HepG2 (cell line): Measurements from ENCODE around the gene PRKG1. TPM values are rescaled to one million over a fixed set of nuclear protein-coding genes. Genes with fewer than 3 reads are reported as not detected.
"Not testable (repeated sequence)": the region's sequence is repeated elsewhere in the genome, so short reads cannot be mapped to it uniquely, and the experiment has no call there.

Experiments used
- ATAC-seq: fragments of 200-7000 bp; cut with Tn5 transposase; 3 replicates; pipeline ENCODE4 v1.9.1; 2020; ENCODE audit warnings: mild to moderate bottlenecking, moderate library complexity
- BruUV-seq: library from RNA; stranded (reverse); fragments of 400-500 nt; replicated peaks from 2 replicates; lab custom pipeline; 2021; lab: Mats Ljungman, UMichigan
- CTCF ChIA-PET: fragments of 300-600 bp; formaldehyde crosslinking; extraction: SDS; loops from one replicate; lab custom pipeline; 2021; ENCODE audit warnings: low total read pairs, inconsistent platforms, low intra/inter-chr PET ratio; lab: Yijun Ruan, JAX
- POLR2A ChIA-PET: fragments of 350-600 bp; sonication (Branson Sonifier 250); formaldehyde crosslinking; loops from one replicate; lab custom pipeline; 2020; ENCODE audit warnings: antibody characterized with exemption, inconsistent platforms; lab: Yijun Ruan, JAX
- DNase-seq: peaks from one replicate; pipeline ENCODE4 v3.0.0-alpha.2; 2015; ENCODE audit warnings: low spot score
- FAIRE-seq: peaks from 3 replicates; lab custom pipeline; 2011; peaks lifted over from hg19 to GRCh38; lab: Jason Lieb, UNC
- H2AFZ ChIP-seq: one replicate; pipeline ENCODE4 v1.6.1; 2011; ENCODE audit warnings: low read length, inconsistent platforms
- H3K27ac ChIP-seq: fragments of 300-600 bp; 3 replicates; pipeline ENCODE4 v1.8.0; 2011; ENCODE audit warnings: mixed run types, mild to moderate bottlenecking, mixed read lengths, low read length, inconsistent platforms; ENCODE audit not compliant: insufficient read depth; ENCODE audit errors: extremely low read length
- H3K27me3 ChIP-seq, 2 experiments: fragments of 200-600 bp in 1 of 2; 2 replicates in 1 of 2; 3 replicates in 1 of 2; pipeline versions ENCODE4 v1.6.0 to v1.8.0; 2011; ENCODE audit warnings: low read length in 2 of 2, mild to moderate bottlenecking in 2 of 2, moderate library complexity in 2 of 2, inconsistent platforms in 1 of 2; ENCODE audit not compliant: insufficient read depth in 2 of 2, control insufficient read depth in 1 of 2
- H3K36me3 ChIP-seq, 2 experiments: fragments of 200-600 bp in 1 of 2; replicated peaks in 1 of 2; 2 replicates in 1 of 2; 3 replicates in 1 of 2; pipeline versions ENCODE4 v1.5.1 to v1.8.0; 2011; ENCODE audit warnings: low read length in 2 of 2, inconsistent platforms in 1 of 2; ENCODE audit not compliant: insufficient read depth in 2 of 2, control insufficient read depth in 1 of 2
- H3K4me1 ChIP-seq: 2 replicates; pipeline ENCODE4 v1.5.1; 2012; ENCODE audit warnings: low read length, inconsistent platforms; ENCODE audit not compliant: insufficient read depth
- H3K4me2 ChIP-seq: 2 replicates; pipeline ENCODE4 v1.6.0; 2011; ENCODE audit warnings: low read depth, low read length, inconsistent platforms
- H3K4me3 ChIP-seq, 3 experiments: fragments of 200-600 bp in 1 of 3; sonication (generic), shearing (Covaris generic) in 1 of 3; replicated peaks in 1 of 3; 2 replicates each; pipeline ENCODE4 v1.5.1; 2011 to 2016; ENCODE audit warnings: low read length in 3 of 3, inconsistent platforms in 2 of 3, low read depth in 2 of 3, mild to moderate bottlenecking in 2 of 3, control low read depth in 1 of 3, mixed read lengths in 1 of 3; ENCODE audit not compliant: insufficient read depth in 1 of 3
- H3K79me2 ChIP-seq: one replicate; pipeline ENCODE4 v1.6.1; 2011; ENCODE audit warnings: low read length, inconsistent platforms; ENCODE audit not compliant: insufficient read depth
- H3K9ac ChIP-seq: 2 replicates; pipeline ENCODE4 v1.6.0; 2011; ENCODE audit warnings: mild to moderate bottlenecking, low read depth, low read length, inconsistent platforms; ENCODE audit not compliant: insufficient read depth
- H3K9me3 ChIP-seq: 2 replicates; pipeline ENCODE4 v1.5.1; 2012; ENCODE audit warnings: mild to moderate bottlenecking, low read length
- H4K20me1 ChIP-seq: 2 replicates; pipeline ENCODE4 v1.6.0; 2011; ENCODE audit warnings: inconsistent platforms, mild to moderate bottlenecking, low read length, moderate library complexity; ENCODE audit not compliant: insufficient read depth
- ELF3 ChIP-seq: IDR thresholded peaks from 2 replicates; pipeline ENCODE4 v1.6.1; 2016; ENCODE audit warnings: missing genetic modification reagents, missing compliant biosample characterization
- REPIN1 ChIP-seq: sonication (generic); formaldehyde crosslinking; IDR thresholded peaks from 2 replicates; pipeline ENCODE4 v1.8.0; 2022; ENCODE audit warnings: missing genetic modification reagents, low read depth, mild to moderate bottlenecking, borderline replicate concordance
- REST ChIP-seq, 2 experiments: IDR thresholded peaks; 2 replicates each; pipeline ENCODE4 v1.6.1; 2011 to 2012; ENCODE audit warnings: low read length in 2 of 2, borderline replicate concordance in 1 of 2, low read depth in 1 of 2, mild to moderate bottlenecking in 1 of 2, moderate library complexity in 1 of 2
- SNAI1 ChIP-seq: sonication (generic); formaldehyde crosslinking; IDR thresholded peaks from 2 replicates; pipeline ENCODE4 v1.5.0; 2020; ENCODE audit warnings: mild to moderate bottlenecking, missing genetic modification reagents, borderline replicate concordance
- ZNF614 ChIP-seq: IDR thresholded peaks from 2 replicates; pipeline ENCODE4 v1.6.1; 2018; ENCODE audit warnings: missing biosample characterization, missing genetic modification reagents, inconsistent platforms, borderline replicate concordance
- WGBS: methylation state at CpG from one replicate; pipeline ENCODE4 v1.1.6; 2017; ENCODE audit warnings: low lambda C conversion rate; 5-methylcytosine and 5-hydroxymethylcytosine counted together
- in situ Hi-C: cut with HindIII; loops from 2 replicates; pipeline ENCODE4 v1.10.0; 2017; ENCODE audit warnings: low pct_unique_long_range_greater_than_20kb; ENCODE audit not compliant: extremely low pct_ligation_motif_present
- intact Hi-C: fragments of 100-400 bp; cut with micrococcal nuclease; formaldehyde crosslinking; loops from one replicate; pipeline ENCODE4 v1.10.0; 2022; ENCODE audit not compliant: unreplicated experiment
- polyA plus RNA-seq, 8 experiments: library from polyadenylated mRNA; depleted of rRNA in 3 of 8; stranded (reverse) in 7 of 8; unstranded in 1 of 8; fragments of >200 nt; fragmentation: Illumina TruSeq in 4 of 8; extraction: Trizol in 4 of 8; gene quantifications; 2 replicates each; pipeline versions ENCODE4 v1.2.1 to v1.2.3, GENCODE V29; 2011 to 2016; ENCODE audit warnings: low read depth in 4 of 8, missing spikeins in 1 of 8, mixed read lengths in 1 of 8; ENCODE audit not compliant: insufficient read depth in 1 of 8
- total RNA-seq, 5 experiments: library from RNA; depleted of rRNA; stranded (reverse); fragments of >200 nt; fragmentation: Illumina TruSeq; extraction: Trizol; gene quantifications; 2 replicates each; pipeline ENCODE4 v1.2.3, GENCODE V29; 2016; ENCODE audit warnings: low read depth in 1 of 5

Gene PRKG1
- total and polyA plus RNA-seq, 2 of the 13 experiments (the other 11 are each of a cell fraction or from before 2014, with no cell fraction given): 0.01 TPM; not detected in 1

DNA sequence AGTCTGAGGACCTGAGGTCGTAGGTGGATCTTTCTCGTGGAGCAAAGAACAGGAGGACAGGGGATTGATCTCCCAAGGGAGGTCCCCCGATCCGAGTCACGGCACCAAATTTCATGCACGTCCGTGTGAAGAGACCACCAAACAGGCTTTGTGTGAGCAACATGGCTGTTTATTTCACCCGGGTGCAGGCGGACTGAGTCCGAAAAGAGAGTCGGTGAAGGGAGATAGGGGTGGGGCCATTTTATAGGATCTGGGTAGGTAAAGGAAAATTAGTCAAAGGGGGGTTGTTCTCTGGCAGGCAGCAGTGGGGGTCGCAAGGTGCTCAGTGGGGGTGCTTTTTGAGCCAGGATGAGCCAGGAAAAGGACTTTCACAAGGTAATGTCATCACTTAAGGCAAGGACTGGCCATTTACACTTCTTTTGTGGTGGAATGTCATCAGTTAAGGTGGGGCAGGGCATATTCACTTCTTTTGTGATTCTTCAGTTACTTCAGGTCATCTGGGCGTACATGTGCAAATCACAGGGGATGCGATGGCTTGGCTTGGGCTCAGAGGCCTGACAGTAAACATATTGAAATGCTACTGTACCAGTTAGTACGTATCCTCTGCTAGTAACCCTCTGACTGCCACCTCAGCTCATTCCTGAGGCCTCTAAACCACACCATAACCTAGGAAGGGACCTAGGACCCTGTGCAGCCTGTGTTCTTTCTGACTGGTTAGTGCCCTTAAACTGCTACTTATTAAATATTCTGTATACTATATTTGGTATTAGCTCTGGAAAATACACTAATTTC is 964.9 kb downstream of the PRKG1 start:
- FAIRE-seq, H3K9ac ChIP-seq, H3K79me2 ChIP-seq, H3K4me1 ChIP-seq, in situ Hi-C loops, H3K36me3 ChIP-seq, H3K27ac ChIP-seq, H2AFZ ChIP-seq, DNase-seq, H3K4me2 ChIP-seq, H4K20me1 ChIP-seq, POLR2A ChIA-PET, BruUV-seq, ATAC-seq, intact Hi-C loops, H3K9me3 ChIP-seq, CTCF ChIA-PET, H3K27me3 ChIP-seq, H3K4me3 ChIP-seq: not testable (repeated sequence)
- 30% methylated on average over 15 of the region's 15 CpGs for WGBS

DNA sequence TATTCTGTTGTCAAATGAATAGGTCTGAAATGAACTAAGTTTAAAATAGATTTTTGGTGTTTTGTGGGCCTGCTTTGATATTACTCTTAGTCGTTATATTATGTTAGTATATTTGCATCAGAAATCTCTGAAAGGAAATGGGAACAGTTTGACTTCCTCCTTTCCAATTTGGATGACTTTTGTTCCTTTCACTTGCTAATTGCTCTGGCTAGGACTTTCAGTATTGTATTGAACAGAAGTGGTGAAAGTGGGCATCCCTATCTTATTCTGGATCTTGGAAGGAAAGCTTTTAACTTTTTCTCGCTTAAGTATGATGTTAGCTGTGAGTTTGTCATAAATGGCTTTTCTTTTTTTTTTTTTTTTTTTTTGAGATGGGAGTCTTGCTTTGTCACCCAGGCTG is 966.2 kb downstream of the PRKG1 start:
- FAIRE-seq: no peak
- BruUV-seq: no TSS peak

More for the DNA sequence above, 966.2 kb downstream of the PRKG1 start:
- H3K4me2 ChIP-seq: no peak overlapping the region
- H3K9me3 ChIP-seq: no peaks in the 10 kb centered on the region
- ChIA-PET CTCF (no interaction called here), POLR2A (no interaction called here)
- no peaks in the 10 kb centered on the region for H3K36me3 ChIP-seq
- intact Hi-C loops: no loop called here
- H3K79me2 ChIP-seq: no peaks in the 10 kb centered on the region
- H4K20me1 ChIP-seq: no peaks in the 10 kb centered on the region
- H3K4me1 ChIP-seq: no peaks in the 10 kb centered on the region
- in situ Hi-C loops: no loop called here
- ATAC-seq (no peak), DNase-seq (no peak)
- no peaks in the 10 kb centered on the region for H3K27me3 ChIP-seq
- H3K27ac ChIP-seq: no peak overlapping the region
- H3K9ac ChIP-seq: no peak overlapping the region
- TF ChIP-seq REST (IDR thresholded peaks at IDR 0.05; ENCODE audit: borderline replicate concordance in 1 of 2, low read depth in 1 of 2, low read length in 2 of 2) (no peak), ELF3 (CRISPR knock-in tag) (no peak), ZNF614 (no peak), SNAI1 (CRISPR knock-in tag) (no peak), REPIN1 (no peak)
- H2AFZ ChIP-seq: no peak overlapping the region
- 3% methylated on average over 2 of the region's 2 CpGs for WGBS
- no peak overlapping the region for H3K4me3 ChIP-seq
